Activated CD4-positive, alpha-beta T cell treated with anti-CD3 and anti-CD28 coated beads, Interleukin-2, Interleukin-6, amounts not matched to agents 100 ng/mL and 50 ng/mL, durations not matched to agents 16 hours and 8 hours (primary cell): ENCODE data around the gene ELP4.
"Not testable (repeated sequence)": the region's sequence is repeated elsewhere in the genome, so short reads cannot be mapped to it uniquely, and the experiment has no call there.

ENCODE experiments used
- DNase-seq: peaks from one replicate; pipeline ENCODE4 v3.0.0-alpha.2; 2020

ELP4 gene

GRCh38 chr11:31509429-31510345 is at the start of gene ELP4, which contains the start of gene IMMP1L:
Gene ELP4, plus strand, starts transcription at chr11:31509767. Its CDS starts 18 bp downstream, at chr11:31509785.
Gene IMMP1L, minus strand, starts transcription at chr11:31509622. Its CDS starts 46,346 bp downstream, at chr11:31463276.
- peak; percentile 97 for DNase-seq

DNA sequence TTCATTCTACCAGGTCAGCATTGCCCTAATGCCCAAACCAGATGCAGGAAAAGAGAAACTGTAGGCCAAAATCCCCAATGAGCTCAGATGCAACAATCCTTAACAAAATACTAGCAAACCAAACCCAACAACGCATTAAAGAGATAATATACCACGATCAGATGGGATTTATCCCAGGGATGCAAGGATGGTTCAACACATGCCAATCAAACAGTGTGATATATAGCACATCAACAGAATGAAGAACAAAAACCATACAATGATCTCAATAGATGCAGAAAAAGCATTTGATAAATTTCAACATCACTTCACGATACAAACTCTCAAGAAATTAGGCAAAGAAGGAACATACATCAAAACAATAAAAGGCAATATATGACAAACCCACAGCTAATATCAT is 45.1 kb upstream of the ELP4 start:
- DNase-seq, result no peak

- no peak for DNase-seq
Measured at GRCh38 chr11:31474083-31474482, 35.5 kb upstream of the ELP4 start.

- DNase-seq, result no peak
Measured at GRCh38 chr11:31477528-31478222, 31.9 kb upstream of the ELP4 start.

GRCh38 chr11:31478223-31478590 is 31.4 kb upstream of the ELP4 start:
- DNase-seq, result no peak

GRCh38 chr11:31479066-31479465 is 30.5 kb upstream of the ELP4 start:
- no peak for DNase-seq

DNA sequence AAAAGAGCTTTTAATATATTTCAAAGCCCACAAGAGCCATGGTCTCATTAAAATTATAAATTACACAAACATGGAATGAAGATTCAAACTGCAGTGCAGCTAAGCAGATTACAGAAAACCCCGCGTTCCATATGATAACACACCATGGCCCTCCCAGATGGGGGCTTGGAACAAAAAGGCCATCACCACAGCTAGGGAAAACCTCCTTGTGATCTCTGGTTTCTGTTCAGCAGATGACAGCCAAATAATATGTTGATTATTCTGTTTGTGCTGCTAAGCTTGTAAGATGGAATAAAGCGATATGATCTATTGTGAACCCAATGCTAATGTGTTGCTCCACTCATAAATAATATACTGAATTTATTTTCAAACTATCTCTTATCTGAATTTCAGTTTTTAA is 28.6 kb upstream of the ELP4 start:
- no peak for DNase-seq

DNA sequence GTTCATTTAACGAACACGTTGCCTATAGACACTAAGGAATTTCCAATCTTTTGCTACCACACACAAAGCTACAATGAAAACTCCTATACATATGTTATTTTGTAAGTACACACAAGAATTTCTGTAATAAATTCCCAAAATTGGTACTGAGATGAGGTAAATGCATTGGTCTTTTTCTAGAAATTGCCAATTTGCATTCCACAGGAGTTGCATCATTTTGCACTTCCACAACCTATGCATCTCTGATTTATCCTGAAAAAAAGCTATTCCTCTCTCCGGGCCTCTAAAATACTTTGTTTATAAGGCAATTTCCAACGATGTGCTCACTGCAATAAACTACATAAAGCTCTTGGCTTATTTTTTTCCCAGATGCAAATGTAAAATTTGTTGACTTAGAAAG is 25.1 kb upstream of the ELP4 start:
- DNase-seq, result no peak

DNA sequence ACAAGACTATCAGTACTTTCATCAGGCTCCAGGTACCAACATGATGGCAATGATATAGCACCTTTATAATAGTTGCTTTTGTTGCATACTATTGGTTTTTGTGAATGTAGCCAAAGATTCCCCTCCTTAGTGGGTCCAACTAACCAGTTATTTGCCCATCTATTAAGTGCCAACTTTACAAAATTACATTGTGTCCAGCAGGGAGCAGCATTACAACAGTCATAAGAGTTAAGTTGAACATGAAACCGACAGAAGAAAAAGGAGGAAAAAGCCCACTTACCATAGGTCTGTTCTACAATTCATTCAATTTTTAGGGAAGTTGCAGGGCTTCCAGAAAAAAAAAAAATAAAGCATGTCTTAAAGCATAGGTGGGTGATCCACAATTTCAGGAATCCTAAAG is 21.7 kb upstream of the ELP4 start:
- DNase-seq, result no peak

- no peak for DNase-seq
Measured at GRCh38 chr11:31492320-31492913, 17.1 kb upstream of the ELP4 start.

GRCh38 chr11:31493235-31493634 is 16.3 kb upstream of the ELP4 start:
- DNase-seq, result no peak

- DNase-seq, result not testable (repeated sequence)
Measured at GRCh38 chr11:31493762-31494161, 15.8 kb upstream of the ELP4 start.

- no peak for DNase-seq
Measured at GRCh38 chr11:31499576-31500178, 9.9 kb upstream of the ELP4 start.

- DNase-seq, result no peak
Measured at GRCh38 chr11:31500560-31500959, 9.0 kb upstream of the ELP4 start.

GRCh38 chr11:31509051-31509428 is 527 bp upstream of the ELP4 start:
- DNase-seq, result peak; percentile 1

DNA sequence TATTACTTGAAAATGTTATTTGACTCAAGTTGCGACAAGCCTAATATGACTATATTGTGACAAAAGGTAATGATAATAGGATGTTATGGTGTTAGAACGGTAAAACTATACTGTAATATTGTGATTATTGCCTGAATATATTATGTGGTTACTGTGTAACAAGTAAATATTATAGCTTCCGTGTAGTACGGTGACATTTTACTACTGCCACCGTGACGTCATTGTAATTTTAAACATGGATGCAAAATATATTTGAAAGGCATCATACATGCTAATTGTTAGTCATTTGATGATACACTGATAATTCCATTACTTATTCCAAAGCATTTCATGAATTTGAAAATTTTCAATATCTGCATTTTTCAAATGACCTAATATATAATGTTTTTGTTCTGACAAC is 2.5 kb downstream of the ELP4 start:
- DNase-seq, result no peak

- DNase-seq, result no peak
Measured at GRCh38 chr11:31521497-31522150, 12.1 kb downstream of the ELP4 start.

DNA sequence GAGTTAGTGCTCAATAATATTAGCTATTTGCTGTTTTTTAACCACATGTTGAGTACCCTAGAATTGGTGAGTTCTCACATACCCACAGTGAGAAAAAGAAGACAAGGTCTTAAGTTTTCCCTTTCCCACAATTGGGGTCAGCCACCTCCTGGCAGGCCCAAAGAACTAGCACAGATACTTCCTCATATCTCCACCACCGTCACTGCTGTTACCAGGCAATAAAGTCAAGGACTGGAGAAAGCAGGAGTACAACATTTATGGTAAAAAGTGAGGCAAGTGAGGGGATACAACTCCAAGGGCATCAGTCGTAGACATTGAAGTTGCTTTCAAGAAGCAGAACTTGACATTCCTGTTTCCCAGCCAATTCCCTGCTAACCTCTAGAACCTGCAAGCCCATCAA is 19.6 kb downstream of the ELP4 start:
- DNase-seq, result no peak

DNA sequence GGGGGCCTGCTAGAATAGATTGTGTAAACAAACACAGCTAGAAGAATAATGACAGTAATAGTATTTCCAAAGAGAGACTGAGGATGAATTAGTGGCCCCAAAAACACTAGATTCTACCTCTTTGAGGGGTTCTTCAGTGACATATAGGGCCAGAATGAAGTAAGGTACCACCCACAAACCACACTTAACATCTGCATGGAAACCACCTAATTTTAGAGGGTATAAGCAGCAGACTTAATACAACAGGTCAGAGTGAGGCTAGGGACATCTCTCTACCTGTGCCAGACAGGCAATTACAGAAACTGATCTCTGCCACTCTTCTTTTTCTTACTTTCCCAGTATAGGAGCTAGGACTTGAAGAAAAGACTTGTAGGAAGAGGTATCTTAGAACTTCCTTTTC is 20.1 kb downstream of the ELP4 start:
- DNase-seq, result no peak

- no peak for DNase-seq
Measured at GRCh38 chr11:31531293-31531692, 21.7 kb downstream of the ELP4 start.

- no peak for DNase-seq
Measured at GRCh38 chr11:31535479-31535878, 25.9 kb downstream of the ELP4 start.

DNA sequence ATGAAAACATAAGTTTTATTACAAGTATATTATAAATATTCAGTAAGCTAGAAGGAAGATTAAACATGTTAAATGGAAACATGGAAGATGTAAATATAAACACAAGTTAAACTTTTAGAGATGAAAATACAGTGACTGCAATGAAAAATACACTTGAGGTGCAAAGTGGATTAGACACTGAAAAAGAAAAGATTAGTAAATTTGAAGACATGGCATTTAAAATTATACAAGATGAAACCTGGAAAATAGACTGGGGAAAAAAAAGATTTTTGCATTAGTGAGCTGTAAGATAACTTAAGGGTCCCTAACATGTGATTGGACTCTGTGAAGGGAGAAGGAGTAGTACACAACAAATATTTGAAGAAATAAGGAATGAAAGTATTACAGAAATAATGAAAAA is 33.3 kb downstream of the ELP4 start:
- DNase-seq, result no peak

- no peak for DNase-seq
Measured at GRCh38 chr11:31555938-31556337, 46.4 kb downstream of the ELP4 start.
